ENCODE results near the gene KLK10. TPM values are rescaled to one million over a fixed set of nuclear protein-coding genes. Genes with fewer than 3 reads are reported as not detected.

Gene KLK10
- polyA plus RNA-seq, 1 donor (not counting 4 experiments of a cell fraction or from before 2014, with no cell fraction given), result 56.3 TPM

GRCh38 chr19:51034704-51035103, 15.2 kb upstream of the KLK10 start, which contains the start of gene KLK12:
Gene KLK12, minus strand, starts transcription at chr19:51035002. Its CDS starts 381 bp downstream, at chr19:51034621.
- Histone ChIP-seq H3K4me2 (ENCODE audit: control insufficient read depth, extremely low read depth, insufficient read depth, low read depth, low read length) (no peak within 1 kb of the TSS), H3K79me2 (ENCODE audit: control insufficient read depth, insufficient read depth, low read length) (no peaks in the 10 kb centered on the region), H3K27ac (ENCODE audit: control insufficient read depth, insufficient read depth, low read length) (no peak within 1 kb of the TSS), H4K20me1 (ENCODE audit: control insufficient read depth, extremely low read depth, insufficient read depth, low read length) (no peaks in the 10 kb centered on the region), H3K9me3 (ENCODE audit: control insufficient read depth, low read depth, low read length) (no peaks in the 10 kb centered on the region), H3K27me3 (ENCODE audit: control insufficient read depth, extremely low read depth, insufficient read depth, low read length) (peaks cover 3% of the 10 kb centered on the region), H3K36me3 (ENCODE audit: control insufficient read depth in 2 of 2, extremely low read depth in 1 of 2, insufficient read depth in 2 of 2, low read length in 2 of 2) (no peaks in the 10 kb centered on the region), H2AFZ (ENCODE audit: control insufficient read depth, low read length) (no peak within 1 kb of the TSS), H3K9ac (ENCODE audit: control insufficient read depth, extremely low read depth, insufficient read depth, low read length) (no peak within 1 kb of the TSS), H3K4me1 (ENCODE audit: control insufficient read depth, extremely low read depth, insufficient read depth, low read length) (peaks cover 2% of the 10 kb centered on the region), H3K4me3 (ENCODE audit: control insufficient read depth in 2 of 3, extremely low read depth in 1 of 3, insufficient read depth in 2 of 3, low read depth in 1 of 3, low read length in 3 of 3) (no peak within 1 kb of the TSS), H3K9me1 (ENCODE audit: control insufficient read depth, extremely low read depth, insufficient read depth, low read length) (no peaks in the 10 kb centered on the region)
- no peak for FAIRE-seq
- TF ChIP-seq EZH2 (IDR thresholded peaks at IDR 0.05; ENCODE audit: low read length), result no peak
- TF ChIP-seq, protein P1, sequence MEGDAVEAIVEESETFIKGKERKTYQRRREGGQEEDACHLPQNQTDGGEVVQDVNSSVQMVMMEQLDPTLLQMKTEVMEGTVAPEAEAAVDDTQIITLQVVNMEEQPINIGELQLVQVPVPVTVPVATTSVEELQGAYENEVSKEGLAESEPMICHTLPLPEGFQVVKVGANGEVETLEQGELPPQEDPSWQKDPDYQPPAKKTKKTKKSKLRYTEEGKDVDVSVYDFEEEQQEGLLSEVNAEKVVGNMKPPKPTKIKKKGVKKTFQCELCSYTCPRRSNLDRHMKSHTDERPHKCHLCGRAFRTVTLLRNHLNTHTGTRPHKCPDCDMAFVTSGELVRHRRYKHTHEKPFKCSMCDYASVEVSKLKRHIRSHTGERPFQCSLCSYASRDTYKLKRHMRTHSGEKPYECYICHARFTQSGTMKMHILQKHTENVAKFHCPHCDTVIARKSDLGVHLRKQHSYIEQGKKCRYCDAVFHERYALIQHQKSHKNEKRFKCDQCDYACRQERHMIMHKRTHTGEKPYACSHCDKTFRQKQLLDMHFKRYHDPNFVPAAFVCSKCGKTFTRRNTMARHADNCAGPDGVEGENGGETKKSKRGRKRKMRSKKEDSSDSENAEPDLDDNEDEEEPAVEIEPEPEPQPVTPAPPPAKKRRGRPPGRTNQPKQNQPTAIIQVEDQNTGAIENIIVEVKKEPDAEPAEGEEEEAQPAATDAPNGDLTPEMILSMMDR (optimal IDR thresholded peaks at IDR 0.05 in 1 of 3, IDR thresholded peaks at IDR 0.05 in 1 of 3, conservative IDR thresholded peaks at IDR 0.05 in 1 of 3; ENCODE audit: extremely low read depth in 1 of 3, insufficient read depth in 2 of 3, low read length in 3 of 3), result no peak
- no peak for DNase-seq (ENCODE audit: low read depth, low spot score)
- dilution Hi-C loops (cut with MboI; ENCODE audit: extremely low pct_ligation_motif_present, low sequenced_read_pairs), result no loop called here

GRCh38 chr19:51031880-51032225, 12.3 kb upstream of the KLK10 start:
- DNase-seq (ENCODE audit: low read depth, low spot score), result no peak
- Histone ChIP-seq H2AFZ (ENCODE audit: control insufficient read depth, low read length) (no peak overlapping the region), H3K79me2 (ENCODE audit: control insufficient read depth, insufficient read depth, low read length) (no peaks in the 10 kb centered on the region), H3K27ac (ENCODE audit: control insufficient read depth, insufficient read depth, low read length) (no peak overlapping the region), H3K9me3 (ENCODE audit: control insufficient read depth, low read depth, low read length) (no peaks in the 10 kb centered on the region), H3K27me3 (ENCODE audit: control insufficient read depth, extremely low read depth, insufficient read depth, low read length) (peaks cover 3% of the 10 kb centered on the region), H3K4me2 (ENCODE audit: control insufficient read depth, extremely low read depth, insufficient read depth, low read depth, low read length) (no peak overlapping the region), H3K9me1 (ENCODE audit: control insufficient read depth, extremely low read depth, insufficient read depth, low read length) (no peaks in the 10 kb centered on the region), H3K36me3 (ENCODE audit: control insufficient read depth in 2 of 2, extremely low read depth in 1 of 2, insufficient read depth in 2 of 2, low read length in 2 of 2) (no peaks in the 10 kb centered on the region), H4K20me1 (ENCODE audit: control insufficient read depth, extremely low read depth, insufficient read depth, low read length) (no peaks in the 10 kb centered on the region), H3K4me3 (ENCODE audit: control insufficient read depth in 2 of 3, extremely low read depth in 1 of 3, insufficient read depth in 2 of 3, low read depth in 1 of 3, low read length in 3 of 3) (no peak overlapping the region), H3K9ac (ENCODE audit: control insufficient read depth, extremely low read depth, insufficient read depth, low read length) (no peak overlapping the region), H3K4me1 (ENCODE audit: control insufficient read depth, extremely low read depth, insufficient read depth, low read length) (peaks cover 7% of the 10 kb centered on the region)
- TF ChIP-seq, protein P1 (optimal IDR thresholded peaks at IDR 0.05 in 1 of 3, IDR thresholded peaks at IDR 0.05 in 1 of 3, conservative IDR thresholded peaks at IDR 0.05 in 1 of 3; ENCODE audit: extremely low read depth in 1 of 3, insufficient read depth in 2 of 3, low read length in 3 of 3), result no peak
- no peak for TF ChIP-seq EZH2 (IDR thresholded peaks at IDR 0.05; ENCODE audit: low read length)
- no peak for FAIRE-seq
- dilution Hi-C loops (cut with MboI; ENCODE audit: extremely low pct_ligation_motif_present, low sequenced_read_pairs), result no loop called here
